HepG2 (cell line): ENCODE results near the gene ARFGAP1. TPM values are rescaled to one million over a fixed set of nuclear protein-coding genes. Genes with fewer than 3 reads are reported as not detected.

Experiments
- HMGXB3 ChIP-seq: sonication (generic); formaldehyde crosslinking; IDR thresholded peaks from 2 replicates; pipeline ENCODE4 v1.4.0; 2020; ENCODE audit warnings: missing genetic modification reagents, borderline replicate concordance
- HNF4G ChIP-seq, 2 experiments: sonication (generic) in 1 of 2; formaldehyde crosslinking in 1 of 2; IDR thresholded peaks; 2 replicates each; pipeline versions ENCODE4 v1.4.0 to v1.6.1; 2011 to 2020; ENCODE audit warnings: borderline replicate concordance in 2 of 2, low read depth in 2 of 2, mild to moderate bottlenecking in 2 of 2, low read length in 1 of 2, missing genetic modification reagents in 1 of 2, moderate library complexity in 1 of 2
- MXD3 ChIP-seq: IDR thresholded peaks from 2 replicates; pipeline ENCODE4 v1.6.1; 2016; ENCODE audit warnings: mild to moderate bottlenecking, missing biosample characterization, missing genetic modification reagents
- TFAP4 ChIP-seq: sonication (generic); IDR thresholded peaks from 2 replicates; pipeline ENCODE4 v1.6.1; 2016; ENCODE audit warnings: low read depth, borderline replicate concordance
- XRCC5 ChIP-seq: fragments of 200-400 bp; formaldehyde crosslinking; optimal IDR thresholded peaks from 2 replicates; pipeline ENCODE3; 2017; ENCODE audit warnings: mild to moderate bottlenecking, low read length
- ZNF143 ChIP-seq: sonication (generic); formaldehyde crosslinking; IDR thresholded peaks from 2 replicates; pipeline ENCODE4 v1.4.0; 2020; ENCODE audit warnings: missing genetic modification reagents
- ZNF564 ChIP-seq: sonication (generic); formaldehyde crosslinking; IDR thresholded peaks from 2 replicates; pipeline ENCODE4 v1.8.1; 2023; ENCODE audit warnings: mild to moderate bottlenecking, missing genetic modification reagents
- ZNF619 ChIP-seq: sonication (generic); formaldehyde crosslinking; IDR thresholded peaks from 2 replicates; pipeline ENCODE4 v1.4.0; 2020; ENCODE audit warnings: mild to moderate bottlenecking, missing genetic modification reagents
- polyA plus RNA-seq, 8 experiments: library from polyadenylated mRNA; depleted of rRNA in 3 of 8; stranded (reverse) in 7 of 8; unstranded in 1 of 8; fragments of >200 nt; fragmentation: Illumina TruSeq in 4 of 8; extraction: Trizol in 4 of 8; gene quantifications; 2 replicates each; pipeline versions ENCODE4 v1.2.1 to v1.2.3, GENCODE V29; 2011 to 2016; ENCODE audit warnings: low read depth in 4 of 8, missing spikeins in 1 of 8, mixed read lengths in 1 of 8; ENCODE audit not compliant: insufficient read depth in 1 of 8
- total RNA-seq, 5 experiments: library from RNA; depleted of rRNA; stranded (reverse); fragments of >200 nt; fragmentation: Illumina TruSeq; extraction: Trizol; gene quantifications; 2 replicates each; pipeline ENCODE4 v1.2.3, GENCODE V29; 2016; ENCODE audit warnings: low read depth in 1 of 5
- TF ChIP-seq, protein P1 (sequence below): sonication (generic); formaldehyde crosslinking; IDR thresholded peaks from 2 replicates; pipeline ENCODE4 v1.9.0; 2022; ENCODE audit warnings: missing genetic modification reagents, mild to moderate bottlenecking, borderline replicate concordance

The ARFGAP1 gene
- total and polyA plus RNA-seq, 2 of the 13 experiments (the other 11 are each of a cell fraction or from before 2014, with no cell fraction given) = 132 TPM

- peak; percentile 18; the same call in 1 of the 2 replicates for TF ChIP-seq HNF4G (IDR thresholded peaks at IDR 0.05; ENCODE audit: borderline replicate concordance, low read depth, low read length)
- TF ChIP-seq HNF4G (CRISPR knock-in tag; IDR thresholded peaks at IDR 0.05; ENCODE audit: borderline replicate concordance, low read depth) = no peak
- peak; percentile 86; the same call in 1 of the 2 replicates for TF ChIP-seq TFAP4
- TF ChIP-seq HMGXB3 = peak; percentile 84; the same call in 1 of the 2 replicates
- peak; percentile 93 for TF ChIP-seq ZNF143 (CRISPR knock-in tag)
- TF ChIP-seq XRCC5 = peak; percentile 86
- TF ChIP-seq ZNF619 (CRISPR knock-in tag) = peak; percentile 18; the same call in 1 of the 2 replicates
- TF ChIP-seq, protein P1, sequence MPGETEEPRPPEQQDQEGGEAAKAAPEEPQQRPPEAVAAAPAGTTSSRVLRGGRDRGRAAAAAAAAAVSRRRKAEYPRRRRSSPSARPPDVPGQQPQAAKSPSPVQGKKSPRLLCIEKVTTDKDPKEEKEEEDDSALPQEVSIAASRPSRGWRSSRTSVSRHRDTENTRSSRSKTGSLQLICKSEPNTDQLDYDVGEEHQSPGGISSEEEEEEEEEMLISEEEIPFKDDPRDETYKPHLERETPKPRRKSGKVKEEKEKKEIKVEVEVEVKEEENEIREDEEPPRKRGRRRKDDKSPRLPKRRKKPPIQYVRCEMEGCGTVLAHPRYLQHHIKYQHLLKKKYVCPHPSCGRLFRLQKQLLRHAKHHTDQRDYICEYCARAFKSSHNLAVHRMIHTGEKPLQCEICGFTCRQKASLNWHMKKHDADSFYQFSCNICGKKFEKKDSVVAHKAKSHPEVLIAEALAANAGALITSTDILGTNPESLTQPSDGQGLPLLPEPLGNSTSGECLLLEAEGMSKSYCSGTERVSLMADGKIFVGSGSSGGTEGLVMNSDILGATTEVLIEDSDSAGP = peak; percentile 75
- TF ChIP-seq ZNF564 (CRISPR knock-in tag) = 0 out of 2 replicates have a peak, but pooled peaks have one; percentile 69
- TF ChIP-seq MXD3 = peak; percentile 74; the same call in 1 of the 2 replicates
These were observed at the start of gene ARFGAP1 (continued) for GRCh38 chr20:63272105-63273058.
